ENCODE results near the gene TSC22D4.

DNA sequence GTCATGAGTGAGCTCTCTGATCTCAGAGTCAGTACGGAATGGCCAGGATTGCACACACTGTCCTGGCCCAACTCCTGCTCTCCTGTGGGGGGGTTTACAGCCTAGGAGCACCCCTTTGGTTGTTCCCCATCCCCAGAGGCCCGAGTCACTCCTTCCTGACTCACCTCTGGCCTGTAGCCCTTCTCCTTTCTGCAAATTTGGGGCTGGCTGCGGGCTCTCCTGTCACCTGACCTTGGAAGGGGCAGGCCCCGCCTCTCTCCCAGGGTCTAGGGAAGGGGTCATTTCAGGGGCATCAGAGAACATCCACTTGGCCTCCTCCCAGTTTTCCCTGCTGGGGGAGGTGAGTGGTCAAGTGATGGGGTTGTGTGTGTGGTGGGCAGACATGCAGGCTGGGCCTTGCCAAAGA lies 6.5 kb upstream of the TSC22D4 start:
- TF ChIP-seq, protein P1, sequence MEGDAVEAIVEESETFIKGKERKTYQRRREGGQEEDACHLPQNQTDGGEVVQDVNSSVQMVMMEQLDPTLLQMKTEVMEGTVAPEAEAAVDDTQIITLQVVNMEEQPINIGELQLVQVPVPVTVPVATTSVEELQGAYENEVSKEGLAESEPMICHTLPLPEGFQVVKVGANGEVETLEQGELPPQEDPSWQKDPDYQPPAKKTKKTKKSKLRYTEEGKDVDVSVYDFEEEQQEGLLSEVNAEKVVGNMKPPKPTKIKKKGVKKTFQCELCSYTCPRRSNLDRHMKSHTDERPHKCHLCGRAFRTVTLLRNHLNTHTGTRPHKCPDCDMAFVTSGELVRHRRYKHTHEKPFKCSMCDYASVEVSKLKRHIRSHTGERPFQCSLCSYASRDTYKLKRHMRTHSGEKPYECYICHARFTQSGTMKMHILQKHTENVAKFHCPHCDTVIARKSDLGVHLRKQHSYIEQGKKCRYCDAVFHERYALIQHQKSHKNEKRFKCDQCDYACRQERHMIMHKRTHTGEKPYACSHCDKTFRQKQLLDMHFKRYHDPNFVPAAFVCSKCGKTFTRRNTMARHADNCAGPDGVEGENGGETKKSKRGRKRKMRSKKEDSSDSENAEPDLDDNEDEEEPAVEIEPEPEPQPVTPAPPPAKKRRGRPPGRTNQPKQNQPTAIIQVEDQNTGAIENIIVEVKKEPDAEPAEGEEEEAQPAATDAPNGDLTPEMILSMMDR (conservative IDR thresholded peaks at IDR 0.05 in 1 of 2, IDR thresholded peaks at IDR 0.05 in 1 of 2; ENCODE audit: low read depth in 1 of 2, low read length in 2 of 2), result no peak
- TF ChIP-seq EZH2 (IDR thresholded peaks at IDR 0.05; ENCODE audit: low read length, missing control alignments), result no peak

All from fibroblast of lung (primary cell).